Left renal pelvis (tissue), 4 donors: ENCODE measurements around the gene GRP. TPM values are rescaled to one million over a fixed set of nuclear protein-coding genes. Genes with fewer than 3 reads are reported as not detected.

Experiments
- DNase-seq, 4 donors: peaks; one replicate each; pipeline ENCODE4 v3.0.0-alpha.2; 2013; ENCODE audit warnings: low read depth in 4 of 4, low spot score in 3 of 4
- polyA plus RNA-seq, 4 donors: library from polyadenylated mRNA; unstranded; fragments of 120-200 nt; gene quantifications; one replicate each; pipeline ENCODE4 v1.2.1, GENCODE V29; 2013; ENCODE audit not compliant: insufficient read length in 4 of 4

GRP gene
- 1 to 10 TPM in 3 of 4 donors, not detected in 1; 1.7 to 3.9 (median 2.8) TPM for polyA plus RNA-seq

GRCh38 chr18:59219672-59220163 is at the start of gene GRP:
Gene GRP, plus strand, starts transcription at chr18:59220158. Its CDS starts 108 bp downstream, at chr18:59220266.
- no peak for DNase-seq

- DNase-seq = no peak
Observed at GRCh38 chr18:59172664-59173249, 47.2 kb upstream of the GRP start.

GRCh38 chr18:59177485-59177884 is 42.5 kb upstream of the GRP start:
- no peak for DNase-seq

GRCh38 chr18:59180150-59180845 is 39.7 kb upstream of the GRP start:
- DNase-seq = no peak

GRCh38 chr18:59182673-59183072 is 37.3 kb upstream of the GRP start:
- no peak for DNase-seq

- DNase-seq = no peak
Observed at GRCh38 chr18:59189008-59189407, 30.9 kb upstream of the GRP start.

GRCh38 chr18:59189746-59190145 is 30.2 kb upstream of the GRP start:
- no peak for DNase-seq

- DNase-seq = no peak
Observed at GRCh38 chr18:59196161-59196725, 23.7 kb upstream of the GRP start.

GRCh38 chr18:59197636-59198035 is 22.3 kb upstream of the GRP start:
- DNase-seq = no peak

GRCh38 chr18:59198215-59198614 is 21.7 kb upstream of the GRP start:
- no peak for DNase-seq

- DNase-seq = no peak
Observed at GRCh38 chr18:59200787-59201186, 19.2 kb upstream of the GRP start.

- DNase-seq = no peak
Observed at GRCh38 chr18:59202258-59202820, 17.6 kb upstream of the GRP start.

GRCh38 chr18:59207506-59207905 is 12.5 kb upstream of the GRP start:
- no peak for DNase-seq

GRCh38 chr18:59208602-59209125 is 11.3 kb upstream of the GRP start:
- DNase-seq = no peak

GRCh38 chr18:59210299-59210698 is 9.7 kb upstream of the GRP start:
- no peak for DNase-seq

GRCh38 chr18:59211629-59212028 is 8.3 kb upstream of the GRP start:
- no peak for DNase-seq

GRCh38 chr18:59218018-59218417 is 1.9 kb upstream of the GRP start:
- DNase-seq = no peak

- no peak for DNase-seq
Observed at GRCh38 chr18:59220164-59220783, 316 bp downstream of the GRP start.

- no peak for DNase-seq
Observed at GRCh38 chr18:59220784-59221765, 1.1 kb downstream of the GRP start.

- DNase-seq = no peak
Observed at GRCh38 chr18:59222341-59222740, 2.4 kb downstream of the GRP start.
